Measurements from ENCODE around the gene FNDC3B.

FNDC3B gene

GRCh38 chr3:172132159-172132586 is 92.8 kb downstream of the FNDC3B start:
- in situ Hi-C loops (cut with HindIII; ENCODE audit: low sequenced_read_pairs) = no loop called here

- in situ Hi-C loops (cut with HindIII; ENCODE audit: low sequenced_read_pairs) = no loop called here
Observed at GRCh38 chr3:172132721-172133311, 93.4 kb downstream of the FNDC3B start.

GRCh38 chr3:172133838-172134237 is 94.5 kb downstream of the FNDC3B start:
- in situ Hi-C loops (cut with HindIII; ENCODE audit: low sequenced_read_pairs) = no loop called here

- in situ Hi-C loops (cut with HindIII; ENCODE audit: low sequenced_read_pairs) = no loop called here
Observed at GRCh38 chr3:172134352-172134751, 95.0 kb downstream of the FNDC3B start.

- in situ Hi-C loops (cut with HindIII; ENCODE audit: low sequenced_read_pairs) = no loop called here
Observed at GRCh38 chr3:172135185-172135584, 95.8 kb downstream of the FNDC3B start.

- in situ Hi-C loops (cut with HindIII; ENCODE audit: low sequenced_read_pairs) = no loop called here
Observed at GRCh38 chr3:172135820-172136219, 96.4 kb downstream of the FNDC3B start.

- in situ Hi-C loops (cut with HindIII; ENCODE audit: low sequenced_read_pairs) = no loop called here
Observed at GRCh38 chr3:172136330-172136729, 97.0 kb downstream of the FNDC3B start.

- in situ Hi-C loops (cut with HindIII; ENCODE audit: low sequenced_read_pairs) = no loop called here
Observed at GRCh38 chr3:172137287-172138192, 98.2 kb downstream of the FNDC3B start.

GRCh38 chr3:172138193-172138537 is 98.8 kb downstream of the FNDC3B start:
- in situ Hi-C loops (cut with HindIII; ENCODE audit: low sequenced_read_pairs) = no loop called here

- in situ Hi-C loops (cut with HindIII; ENCODE audit: low sequenced_read_pairs) = no loop called here
Observed at GRCh38 chr3:172138792-172139507, 99.6 kb downstream of the FNDC3B start.

- in situ Hi-C loops (cut with HindIII; ENCODE audit: low sequenced_read_pairs) = no loop called here
Observed at GRCh38 chr3:172139528-172140276, 100.3 kb downstream of the FNDC3B start.

- in situ Hi-C loops (cut with HindIII; ENCODE audit: low sequenced_read_pairs) = no loop called here
Observed at GRCh38 chr3:172140499-172141391, 101.4 kb downstream of the FNDC3B start.

GRCh38 chr3:172142051-172142863 is 102.9 kb downstream of the FNDC3B start:
- in situ Hi-C loops (cut with HindIII; ENCODE audit: low sequenced_read_pairs) = no loop called here

- in situ Hi-C loops (cut with HindIII; ENCODE audit: low sequenced_read_pairs) = no loop called here
Observed at GRCh38 chr3:172142864-172143451, 103.6 kb downstream of the FNDC3B start.

GRCh38 chr3:172143739-172144497 is 104.5 kb downstream of the FNDC3B start:
- in situ Hi-C loops (cut with HindIII; ENCODE audit: low sequenced_read_pairs) = no loop called here

GRCh38 chr3:172144601-172145000 is 105.2 kb downstream of the FNDC3B start:
- in situ Hi-C loops (cut with HindIII; ENCODE audit: low sequenced_read_pairs) = no loop called here

GRCh38 chr3:172145031-172145686 is 105.8 kb downstream of the FNDC3B start:
- in situ Hi-C loops (cut with HindIII; ENCODE audit: low sequenced_read_pairs) = no loop called here

GRCh38 chr3:172146349-172146748 is 107.0 kb downstream of the FNDC3B start:
- in situ Hi-C loops (cut with HindIII; ENCODE audit: low sequenced_read_pairs) = no loop called here

Measured in DLD1 (cell line).